Upper lobe of left lung (tissue), 4 donors: ENCODE measurements around the gene WDR48.

Experiments used
- CTCF ChIP-seq, 6 experiments: fragments of 450-650 bp in 4 of 6; fragments of 200-600 bp in 2 of 6; sonication (generic) in 2 of 6; IDR thresholded peaks; one replicate each; pipeline ENCODE4 v1.5.1; 2016 to 2019; ENCODE audit warnings: antibody characterized with exemption in 6 of 6
- EP300 ChIP-seq, 4 donors: sonication (generic); formaldehyde crosslinking; IDR thresholded peaks; one replicate each; pipeline ENCODE4 v1.5.1; 2017; ENCODE audit warnings: antibody characterized with exemption in 4 of 4, control low read depth in 2 of 4
- POLR2A ChIP-seq, 4 donors: fragments of 450-650 bp; IDR thresholded peaks; one replicate each; pipeline ENCODE4 v1.5.1; 2016 to 2017; ENCODE audit warnings: antibody characterized with exemption in 4 of 4, mild to moderate bottlenecking in 2 of 4
- POLR2AphosphoS5 ChIP-seq, 2 donors: sonication (generic); formaldehyde crosslinking; IDR thresholded peaks; one replicate each; pipeline ENCODE4 v1.5.1; 2017; ENCODE audit warnings: antibody characterized with exemption in 2 of 2

- TF ChIP-seq CTCF (IDR thresholded peaks at IDR 0.05) (no peak), POLR2A (IDR thresholded peaks at IDR 0.05) (no peak), EP300 (IDR thresholded peaks at IDR 0.05) (no peak), POLR2AphosphoS5 (IDR thresholded peaks at IDR 0.05) (no peak)
Measured at GRCh38 chr3:39112535-39112934, 60.7 kb downstream of the WDR48 start.
